Measurements from ENCODE around the gene RUSF1. TPM values are rescaled to one million over a fixed set of nuclear protein-coding genes. Genes with fewer than 3 reads are reported as not detected.

Gene RUSF1
- total and polyA plus RNA-seq, 2 donors from 2014 or later = 51.8 to 69.2 TPM

GRCh38 chr16:31473264-31473984 is 34.8 kb downstream of the RUSF1 start:
- Histone ChIP-seq H3K4me3 (ENCODE audit: low read length in 3 of 3) (peak overlapping the region in 1 of 3 donors; percentile 69), H3K27me3 (ENCODE audit: control insufficient read depth, insufficient read depth, low read length) (no peaks in the 10 kb centered on the region), H3K4me1 (ENCODE audit: control insufficient read depth in 2 of 3, insufficient read depth in 2 of 3, low read depth in 1 of 3, low read length in 3 of 3) (peaks cover 0 to 9% (median 0%) of the 10 kb centered on the region in 3 donors), H3K27ac (ENCODE audit: low read depth in 2 of 2, low read length in 2 of 2) (no peak overlapping the region), H3K36me3 (ENCODE audit: control insufficient read depth in 2 of 3, insufficient read depth in 3 of 3, low read length in 3 of 3) (peaks cover 0 to 4% (median 0%) of the 10 kb centered on the region in 3 donors), H3K9me3 (ENCODE audit: control insufficient read depth in 2 of 3, insufficient read depth in 1 of 3, low read length in 3 of 3) (no peaks in the 10 kb centered on the region), H3K9ac (ENCODE audit: low read length in 3 of 3) (no peak overlapping the region)
- DNase-seq (peak in 2 of 5 donors; percentile 61 to 69), FAIRE-seq (no peak)
- intact Hi-C loops (cut with DNase I) = no loop called here
- TF ChIP-seq CTCF (IDR thresholded peaks at IDR 0.05; ENCODE audit: borderline replicate concordance, extremely low read depth, insufficient read depth) = no peak

- Histone ChIP-seq H3K9me3 (ENCODE audit: control insufficient read depth in 2 of 3, insufficient read depth in 1 of 3, low read length in 3 of 3) (no peaks in the 10 kb centered on the region), H3K4me1 (ENCODE audit: control insufficient read depth in 2 of 3, insufficient read depth in 2 of 3, low read depth in 1 of 3, low read length in 3 of 3) (peaks cover 0 to 6% (median 0%) of the 10 kb centered on the region in 3 donors), H3K27ac (ENCODE audit: low read depth in 2 of 2, low read length in 2 of 2) (peak overlapping the region; percentile 86 to 93), H3K27me3 (ENCODE audit: control insufficient read depth, insufficient read depth, low read length) (no peaks in the 10 kb centered on the region), H3K9ac (ENCODE audit: low read length in 3 of 3) (peak overlapping the region; percentile 6 to 65 (median 55)), H3K36me3 (ENCODE audit: control insufficient read depth in 2 of 3, insufficient read depth in 3 of 3, low read length in 3 of 3) (peaks cover 0 to 4% (median 0%) of the 10 kb centered on the region in 3 donors), H3K4me3 (ENCODE audit: low read length in 3 of 3) (peak overlapping the region; percentile 56 to 69 (median 61))
- TF ChIP-seq CTCF (IDR thresholded peaks at IDR 0.05; ENCODE audit: borderline replicate concordance, extremely low read depth, insufficient read depth) = peak; percentile 49
- intact Hi-C loops (cut with DNase I) = no loop called here
- DNase-seq = peak; percentile 74 to 97 (median 89)
- FAIRE-seq = no peak
These were observed 35.4 kb downstream of the RUSF1 start for GRCh38 chr16:31472709-31473203.

- H3K36me3 ChIP-seq (ENCODE audit: control insufficient read depth in 2 of 3, insufficient read depth in 3 of 3, low read length in 3 of 3) = peaks cover 0 to 7% (median 0%) of the 10 kb centered on the region in 3 donors
- peak within 1 kb of the TSS; percentile 6 to 65 (median 59) for H3K9ac ChIP-seq (ENCODE audit: low read length in 3 of 3)
- intact Hi-C loops (cut with DNase I) = no loop called here
- DNase-seq (peak; percentile 54 to 90 (median 81)), FAIRE-seq (no peak)
- H3K27me3 ChIP-seq (ENCODE audit: control insufficient read depth, insufficient read depth, low read length) = no peaks in the 10 kb centered on the region
- no peak for TF ChIP-seq CTCF (IDR thresholded peaks at IDR 0.05; ENCODE audit: borderline replicate concordance, extremely low read depth, insufficient read depth)
- peaks cover 0 to 8% (median 0%) of the 10 kb centered on the region in 3 donors for H3K4me1 ChIP-seq (ENCODE audit: control insufficient read depth in 2 of 3, insufficient read depth in 2 of 3, low read depth in 1 of 3, low read length in 3 of 3)
- no peaks in the 10 kb centered on the region for H3K9me3 ChIP-seq (ENCODE audit: control insufficient read depth in 2 of 3, insufficient read depth in 1 of 3, low read length in 3 of 3)
- peak within 1 kb of the TSS; percentile 61 to 69 (median 62) for H3K4me3 ChIP-seq (ENCODE audit: low read length in 3 of 3)
- H3K27ac ChIP-seq (ENCODE audit: low read depth in 2 of 2, low read length in 2 of 2) = peak within 1 kb of the TSS; percentile 86 to 93
These were observed 36.1 kb downstream of the RUSF1 start, which contains the start of gene TGFB1I1 for GRCh38 chr16:31471875-31472708. Gene TGFB1I1, plus strand, starts transcription at chr16:31472152. Its CDS starts 37 bp downstream, at chr16:31472189.
